Measurements from ENCODE around the gene HDAC4. TPM values are rescaled to one million over a fixed set of nuclear protein-coding genes. Genes with fewer than 3 reads are reported as not detected.

HDAC4 gene
- polyA plus RNA-seq, 1 donor (not counting 4 experiments of a cell fraction or from before 2014, with no cell fraction given), result 2.9 TPM

GRCh38 chr2:239290618-239291474, 110.0 kb downstream of the HDAC4 start:
- peak overlapping the region; percentile 64 for H3K9ac ChIP-seq (ENCODE audit: control insufficient read depth, extremely low read depth, insufficient read depth, low read length)
- FAIRE-seq, result no peak
- peaks cover 12% of the 10 kb centered on the region for H3K4me1 ChIP-seq (ENCODE audit: control insufficient read depth, extremely low read depth, insufficient read depth, low read length)
- peak; percentile 35 for DNase-seq (ENCODE audit: low read depth, low spot score)
- H2AFZ ChIP-seq (ENCODE audit: control insufficient read depth, low read length), result peak overlapping the region; percentile 56
- H3K27me3 ChIP-seq (ENCODE audit: control insufficient read depth, extremely low read depth, insufficient read depth, low read length), result no peaks in the 10 kb centered on the region
- peak overlapping the region; percentile 50 for H3K4me2 ChIP-seq (ENCODE audit: control insufficient read depth, extremely low read depth, insufficient read depth, low read depth, low read length)
- dilution Hi-C loops (cut with MboI; ENCODE audit: extremely low pct_ligation_motif_present, low sequenced_read_pairs), result no loop called here
- peak overlapping the region; percentile 55 for H3K27ac ChIP-seq (ENCODE audit: control insufficient read depth, insufficient read depth, low read length)
- H3K36me3 ChIP-seq (ENCODE audit: control insufficient read depth in 2 of 2, extremely low read depth in 1 of 2, insufficient read depth in 2 of 2, low read length in 2 of 2), result no peaks in the 10 kb centered on the region
- TF ChIP-seq CTCF (optimal IDR thresholded peaks at IDR 0.05 in 1 of 3, IDR thresholded peaks at IDR 0.05 in 1 of 3, conservative IDR thresholded peaks at IDR 0.05 in 1 of 3; ENCODE audit: extremely low read depth in 1 of 3, insufficient read depth in 2 of 3, low read length in 3 of 3) (peak; percentile 57 to 61 (median 60)), EZH2 (IDR thresholded peaks at IDR 0.05; ENCODE audit: low read length) (no peak)
- peaks cover 2% of the 10 kb centered on the region for H3K9me1 ChIP-seq (ENCODE audit: control insufficient read depth, extremely low read depth, insufficient read depth, low read length)
- no peaks in the 10 kb centered on the region for H3K9me3 ChIP-seq (ENCODE audit: control insufficient read depth, low read depth, low read length)
- peaks cover 7% of the 10 kb centered on the region for H4K20me1 ChIP-seq (ENCODE audit: control insufficient read depth, extremely low read depth, insufficient read depth, low read length)
- no peak overlapping the region for H3K4me3 ChIP-seq (ENCODE audit: control insufficient read depth in 2 of 3, extremely low read depth in 1 of 3, insufficient read depth in 2 of 3, low read depth in 1 of 3, low read length in 3 of 3)
- H3K79me2 ChIP-seq (ENCODE audit: control insufficient read depth, insufficient read depth, low read length), result peaks cover 4% of the 10 kb centered on the region

- H3K36me3 ChIP-seq (ENCODE audit: control insufficient read depth in 2 of 2, extremely low read depth in 1 of 2, insufficient read depth in 2 of 2, low read length in 2 of 2), result peaks cover 0 to 2% of the 10 kb centered on the region in 2 experiments
- no peaks in the 10 kb centered on the region for H3K9me3 ChIP-seq (ENCODE audit: control insufficient read depth, low read depth, low read length)
- peaks cover 4% of the 10 kb centered on the region for H3K79me2 ChIP-seq (ENCODE audit: control insufficient read depth, insufficient read depth, low read length)
- H3K9me1 ChIP-seq (ENCODE audit: control insufficient read depth, extremely low read depth, insufficient read depth, low read length), result peaks cover 2% of the 10 kb centered on the region
- no peak for TF ChIP-seq CTCF (optimal IDR thresholded peaks at IDR 0.05 in 1 of 3, IDR thresholded peaks at IDR 0.05 in 1 of 3, conservative IDR thresholded peaks at IDR 0.05 in 1 of 3; ENCODE audit: extremely low read depth in 1 of 3, insufficient read depth in 2 of 3, low read length in 3 of 3)
- TF ChIP-seq EZH2 (IDR thresholded peaks at IDR 0.05; ENCODE audit: low read length), result no peak
- FAIRE-seq, result no peak
- DNase-seq (ENCODE audit: low read depth, low spot score), result no peak
- peaks cover 5% of the 10 kb centered on the region for H4K20me1 ChIP-seq (ENCODE audit: control insufficient read depth, extremely low read depth, insufficient read depth, low read length)
- H2AFZ ChIP-seq (ENCODE audit: control insufficient read depth, low read length), result no peak overlapping the region
- H3K4me2 ChIP-seq (ENCODE audit: control insufficient read depth, extremely low read depth, insufficient read depth, low read depth, low read length), result no peak overlapping the region
- no peak overlapping the region for H3K9ac ChIP-seq (ENCODE audit: control insufficient read depth, extremely low read depth, insufficient read depth, low read length)
- H3K4me1 ChIP-seq (ENCODE audit: control insufficient read depth, extremely low read depth, insufficient read depth, low read length), result peaks cover 12% of the 10 kb centered on the region
- no peak overlapping the region for H3K4me3 ChIP-seq (ENCODE audit: control insufficient read depth in 2 of 3, extremely low read depth in 1 of 3, insufficient read depth in 2 of 3, low read depth in 1 of 3, low read length in 3 of 3)
- dilution Hi-C loops (cut with MboI; ENCODE audit: extremely low pct_ligation_motif_present, low sequenced_read_pairs), result no loop called here
- H3K27ac ChIP-seq (ENCODE audit: control insufficient read depth, insufficient read depth, low read length), result no peak overlapping the region
- no peaks in the 10 kb centered on the region for H3K27me3 ChIP-seq (ENCODE audit: control insufficient read depth, extremely low read depth, insufficient read depth, low read length)
Observed at GRCh38 chr2:239289545-239289944, 111.3 kb downstream of the HDAC4 start.
